ENCODE measurements around the gene SH3PXD2B. TPM values are rescaled to one million over a fixed set of nuclear protein-coding genes. Genes with fewer than 3 reads are reported as not detected.

The SH3PXD2B gene
- total and polyA plus RNA-seq, 2 of the 4 experiments (the other 2 are of a cell fraction) = 8.2 to 14.4 TPM

GRCh38 chr5:172385707-172386106 lies 68.6 kb downstream of the SH3PXD2B start:
- WGBS, 2 experiments (ENCODE audit: extremely low coverage in 2 of 2, insufficient read length in 1 of 2) = 100% methylated on average over 3 of the region's 5 CpGs; no CpG with 5 or more reads in 1 of the 2 experiments
- Histone ChIP-seq H4K20me1 (ENCODE audit: insufficient read depth, low read length) (peaks cover 9% of the 10 kb centered on the region), H3K79me1 (ENCODE audit: low read depth in 1 of 2, low read length in 2 of 2) (peaks cover 0 to 22% of the 10 kb centered on the region in 2 experiments; a peak in 2 of 4 replicates)

More at GRCh38 chr5:172385707-172386106, 68.6 kb downstream of the SH3PXD2B start:
- ChIA-PET CTCF (no interaction called here), POLR2A (ENCODE audit: unreplicated experiment) (no interaction called here)
- Histone ChIP-seq H3K4me1 (ENCODE audit: control insufficient read depth, insufficient read depth, low read length) (peaks cover 16% of the 10 kb centered on the region), H3K4ac (ENCODE audit: low read depth, low read length) (no peak overlapping the region), H2AK9ac (replicated peaks; ENCODE audit: low read depth, low read length, poor library complexity) (no peak overlapping the region), H3K36me3 (ENCODE audit: control insufficient read depth, insufficient read depth, low read length) (peaks cover 43% of the 10 kb centered on the region), H3K23ac (ENCODE audit: low read depth, low read length) (no peak overlapping the region), H3K18ac (ENCODE audit: low read depth, low read length) (no peak overlapping the region), H4K5ac (ENCODE audit: low read depth, low read length) (no peak overlapping the region), H3K9me3 (ENCODE audit: control insufficient read depth, insufficient read depth, low read length) (no peaks in the 10 kb centered on the region), H2BK5ac (ENCODE audit: low read depth, low read length, poor library complexity, severe bottlenecking) (no peak overlapping the region), H2AK5ac (ENCODE audit: low read depth, low read length) (no peak overlapping the region; the same call in 1 of the 2 replicates), H3K9me1 (ENCODE audit: insufficient read depth, low read length) (peaks cover 17% of the 10 kb centered on the region), H3K4me3 (ENCODE audit: insufficient read depth, low read depth, low read length) (no peak overlapping the region), H3K9ac (ENCODE audit: low read depth, low read length) (no peak overlapping the region), H3K4me2 (ENCODE audit: low read depth, low read length) (no peak overlapping the region), H3K27me3 (ENCODE audit: control insufficient read depth, insufficient read depth, low read length) (no peaks in the 10 kb centered on the region), H4K8ac (ENCODE audit: low read depth in 2 of 2, low read length in 2 of 2) (no peak overlapping the region), H3K14ac (replicated peaks; ENCODE audit: low read depth, low read length) (no peak overlapping the region), H3K56ac (ENCODE audit: extremely low read depth, insufficient read depth, low read length) (no peak overlapping the region), H3K27ac (ENCODE audit: insufficient read depth, low read length) (no peak overlapping the region), H2BK20ac (ENCODE audit: low read depth, low read length) (no peak overlapping the region), H2BK120ac (ENCODE audit: low read depth, low read length) (no peak overlapping the region), H2BK15ac (ENCODE audit: low read depth, low read length) (no peak overlapping the region), H4K91ac (ENCODE audit: insufficient read depth, low read depth, low read length) (no peak overlapping the region; the same call in 1 of the 2 replicates), H2AFZ (replicated peaks; ENCODE audit: low read length, poor library complexity) (no peak overlapping the region)
- ATAC-seq (ENCODE audit: low read depth) (no peak), DNase-seq (no peak)
- dilution Hi-C loops (cut with HindIII; ENCODE audit: low sequenced_read_pairs, unreplicated experiment) (no loop called here), intact Hi-C loops (cut with micrococcal nuclease) (no loop called here), in situ Hi-C loops (cut with MboI; ENCODE audit: low sequenced_read_pairs) (no loop called here)
- BruUV-seq (replicated peaks) = no TSS peak
- TF ChIP-seq POLR2A (IDR thresholded peaks at IDR 0.05; ENCODE audit: low read depth, low read length) (no peak), NFE2L2 (IDR thresholded peaks at IDR 0.05; ENCODE audit: low read depth, low read length) (no peak), BHLHE40 (IDR thresholded peaks at IDR 0.05; ENCODE audit: low read depth, low read length) (no peak), SMC3 (IDR thresholded peaks at IDR 0.05; ENCODE audit: low read depth, low read length) (no peak), RFX5 (IDR thresholded peaks at IDR 0.05; ENCODE audit: low read depth, low read length) (no peak), RAD21 (IDR thresholded peaks at IDR 0.05; ENCODE audit: low read length) (no peak)
- TF ChIP-seq, protein P1, sequence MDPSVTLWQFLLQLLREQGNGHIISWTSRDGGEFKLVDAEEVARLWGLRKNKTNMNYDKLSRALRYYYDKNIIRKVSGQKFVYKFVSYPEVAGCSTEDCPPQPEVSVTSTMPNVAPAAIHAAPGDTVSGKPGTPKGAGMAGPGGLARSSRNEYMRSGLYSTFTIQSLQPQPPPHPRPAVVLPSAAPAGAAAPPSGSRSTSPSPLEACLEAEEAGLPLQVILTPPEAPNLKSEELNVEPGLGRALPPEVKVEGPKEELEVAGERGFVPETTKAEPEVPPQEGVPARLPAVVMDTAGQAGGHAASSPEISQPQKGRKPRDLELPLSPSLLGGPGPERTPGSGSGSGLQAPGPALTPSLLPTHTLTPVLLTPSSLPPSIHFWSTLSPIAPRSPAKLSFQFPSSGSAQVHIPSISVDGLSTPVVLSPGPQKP (IDR thresholded peaks at IDR 0.05; ENCODE audit: borderline replicate concordance, low read depth, low read length) = no peak

Data from IMR-90 (cell line).